Urinary bladder (tissue), 4 donors: ENCODE measurements around the gene IL34. TPM values are rescaled to one million over a fixed set of nuclear protein-coding genes. Genes with fewer than 3 reads are reported as not detected.

ENCODE experiments used
- DNase-seq: peaks from one replicate; pipeline ENCODE4 v3.0.0-alpha.2; 2015; ENCODE audit errors: extremely low spot score
- H3K27ac ChIP-seq: one replicate; pipeline ENCODE4 v1.5.1; 2013; ENCODE audit warnings: low read depth, mild to moderate bottlenecking, moderate library complexity
- H3K36me3 ChIP-seq: one replicate; pipeline ENCODE4 v1.6.1; 2013; ENCODE audit warnings: mild to moderate bottlenecking, moderate library complexity; ENCODE audit not compliant: insufficient read depth
- H3K4me1 ChIP-seq: one replicate; pipeline ENCODE4 v1.6.1; 2013; ENCODE audit warnings: mild to moderate bottlenecking, moderate library complexity; ENCODE audit not compliant: insufficient read depth
- H3K4me3 ChIP-seq: one replicate; pipeline ENCODE4 v1.5.1; 2013; ENCODE audit warnings: low read depth, low read length
- WGBS: extraction: QIAGEN DNeasy Blood & Tissue Kit; methylation state at CpG from one replicate; pipeline ENCODE4 v1.1.7; 2013; 5-methylcytosine and 5-hydroxymethylcytosine counted together
- polyA plus RNA-seq: library from polyadenylated mRNA; stranded (reverse); fragments of 200-250 nt; gene quantifications from one replicate; pipeline ENCODE4 v1.2.3, GENCODE V29; 2013
- total RNA-seq: library from RNA; depleted of rRNA; stranded (reverse); fragments of >200 nt; gene quantifications from one replicate; pipeline ENCODE4 v1.2.3, GENCODE V29; 2014
- donor health status: healthy with polysubstance abuse.
- donor health status: healthy.

The IL34 gene
- total and polyA plus RNA-seq, 2 donors, result 2.8 to 10.6 TPM

DNA sequence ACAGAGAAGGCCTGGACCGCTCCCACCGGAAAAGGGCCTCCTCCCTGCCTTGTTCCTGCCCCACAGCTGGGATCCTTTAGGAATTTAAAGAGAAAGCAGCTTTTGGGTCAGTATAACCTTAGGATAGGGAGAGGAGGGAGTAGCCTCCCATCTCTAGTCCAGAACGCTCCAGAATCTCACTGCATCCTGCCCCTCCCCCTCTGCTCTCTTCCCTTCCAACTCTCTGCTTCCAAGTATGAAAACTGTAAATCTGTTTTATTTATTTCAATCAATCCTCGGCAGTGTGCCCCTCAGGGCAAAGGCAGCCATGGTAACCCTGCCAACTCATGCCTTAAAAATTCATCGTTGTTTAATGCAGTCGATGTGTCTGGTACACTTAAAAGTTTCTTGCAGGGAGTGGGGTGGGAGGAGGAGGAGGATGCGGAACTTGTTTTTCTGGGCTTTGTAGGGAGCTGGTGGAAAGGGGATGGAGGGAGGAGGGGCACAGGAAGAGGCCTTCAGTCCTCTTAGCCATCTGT, 60.6 kb downstream of the IL34 start:
- DNase-seq, result no peak
- Histone ChIP-seq H3K4me3 (no peak overlapping the region), H3K36me3 (no peaks in the 10 kb centered on the region), H3K4me1 (no peaks in the 10 kb centered on the region), H3K27ac (no peak overlapping the region)
- 21% methylated on average over 7 of the region's 7 CpGs for WGBS

DNA sequence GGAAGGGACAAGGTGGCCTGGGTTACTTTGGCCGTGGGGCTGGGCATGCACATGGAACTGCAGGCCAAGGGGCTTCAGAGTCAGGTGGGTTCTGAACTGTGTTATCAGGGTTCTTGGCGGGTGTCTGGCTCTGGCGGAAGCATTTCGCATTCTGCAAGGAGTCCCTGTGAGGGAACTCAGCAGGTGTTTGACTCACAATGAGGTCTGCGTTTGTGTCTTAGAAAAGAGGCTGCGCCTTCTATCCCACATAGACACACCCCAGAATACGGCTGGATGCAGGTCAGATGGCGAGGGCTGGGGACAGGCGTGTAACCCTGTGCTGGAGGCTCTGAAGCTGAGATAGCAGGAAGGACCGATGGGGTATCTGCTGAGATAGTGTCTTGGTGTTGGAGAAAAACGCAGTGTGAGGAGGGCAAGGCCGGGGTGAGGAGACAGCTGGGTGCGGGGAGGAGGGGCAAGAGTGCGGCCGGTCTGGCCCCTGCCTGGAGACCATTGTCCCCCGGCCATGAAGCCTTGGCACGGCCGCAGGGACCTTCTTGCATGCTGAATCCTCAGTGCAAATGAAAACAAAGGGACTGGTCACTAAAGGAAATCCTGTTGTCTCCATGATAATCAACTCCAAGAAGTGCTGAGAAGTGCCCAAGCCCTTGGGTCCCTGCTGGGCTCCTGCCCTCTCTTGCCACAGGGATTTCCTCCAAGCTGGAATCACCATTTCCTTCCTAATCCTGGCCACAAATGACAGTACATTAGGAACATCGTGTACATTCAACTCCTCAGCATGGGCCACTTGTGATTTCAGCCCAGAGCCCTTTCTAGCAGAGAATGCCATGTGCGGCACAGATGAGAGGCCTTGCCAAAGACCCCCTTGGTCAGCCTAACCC, 62.2 kb downstream of the IL34 start:
- DNase-seq, result no peak
- Histone ChIP-seq H3K4me3 (no peak overlapping the region), H3K27ac (no peak overlapping the region), H3K36me3 (no peaks in the 10 kb centered on the region), H3K4me1 (no peaks in the 10 kb centered on the region)
- WGBS, result 80% methylated on average over 20 of the region's 20 CpGs

DNA sequence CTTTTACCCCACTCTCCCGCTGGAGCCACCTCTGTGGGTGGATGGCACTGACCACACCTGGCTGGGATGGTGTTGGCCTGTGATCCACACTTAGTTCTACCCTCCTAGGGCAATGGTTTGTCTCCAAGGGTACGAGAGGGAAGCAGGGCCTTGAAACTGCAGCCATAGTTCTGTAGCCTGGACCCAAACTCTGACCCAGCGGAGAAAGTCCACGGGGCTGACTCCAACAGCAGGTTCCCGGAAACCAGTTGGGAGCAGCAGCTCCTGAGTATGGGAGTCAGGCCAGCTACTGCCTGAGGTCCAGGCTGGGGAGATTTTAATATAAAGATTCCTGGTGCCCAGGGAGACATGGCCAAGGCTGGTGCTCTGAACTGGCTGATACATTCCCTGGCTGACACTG, 63.1 kb downstream of the IL34 start:
- no peak for DNase-seq
- Histone ChIP-seq H3K4me1 (no peaks in the 10 kb centered on the region), H3K4me3 (no peak overlapping the region), H3K36me3 (no peaks in the 10 kb centered on the region), H3K27ac (no peak overlapping the region)
- 91% methylated on average over 5 of the region's 5 CpGs for WGBS

DNA sequence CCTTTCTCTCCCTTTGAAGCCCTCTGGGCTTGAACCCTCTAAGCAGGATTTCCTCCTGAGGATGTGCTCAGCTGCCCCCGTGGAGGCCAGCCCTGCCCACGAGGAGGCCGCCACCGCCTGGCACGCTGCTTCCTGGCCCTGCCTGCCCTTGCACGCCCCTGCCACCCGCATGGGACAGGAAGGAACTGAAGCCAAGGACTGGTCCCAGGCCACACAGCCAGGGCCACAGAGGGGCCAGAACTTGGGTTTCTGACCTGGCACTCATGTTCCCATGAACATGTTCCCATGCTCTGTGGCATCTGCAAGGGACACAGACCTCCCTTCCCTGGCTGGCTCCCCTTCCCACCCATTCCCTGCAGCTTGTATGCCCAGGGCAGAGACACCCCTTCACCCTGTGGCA, 63.6 kb downstream of the IL34 start:
- no peak overlapping the region for H3K27ac ChIP-seq
- no peaks in the 10 kb centered on the region for H3K4me1 ChIP-seq
- H3K4me3 ChIP-seq, result no peak overlapping the region
- WGBS, result 69% methylated on average over 7 of the region's 7 CpGs
- H3K36me3 ChIP-seq, result no peaks in the 10 kb centered on the region
- DNase-seq, result no peak

Other genes with a start within 250 kb of the IL34 start
- 30.5 TPM for gene ST3GAL2, start 207.5 kb upstream of the IL34 start, total RNA-seq
- gene ST3GAL2, start 207.5 kb upstream of the IL34 start, polyA plus RNA-seq, result 19.3 TPM
- 7.6 TPM for gene FCSK, start 192.0 kb upstream of the IL34 start, total RNA-seq
- gene FCSK, start 192.0 kb upstream of the IL34 start, polyA plus RNA-seq, result 11.0 TPM
- gene COG4, start 123.0 kb upstream of the IL34 start, total RNA-seq, result 34.6 TPM
- 47.8 TPM for gene COG4, start 123.0 kb upstream of the IL34 start, polyA plus RNA-seq
- gene SF3B3, start 122.7 kb upstream of the IL34 start, total RNA-seq, result 103 TPM
- 103 TPM for gene SF3B3, start 122.7 kb upstream of the IL34 start, polyA plus RNA-seq
- gene MTSS2, start 39.5 kb downstream of the IL34 start, total RNA-seq, result 29.3 TPM
- 82.0 TPM for gene MTSS2, start 39.5 kb downstream of the IL34 start, polyA plus RNA-seq
- 9.6 TPM for gene VAC14, start 154.6 kb downstream of the IL34 start, total RNA-seq
- gene VAC14, start 154.6 kb downstream of the IL34 start, polyA plus RNA-seq, result 31.4 TPM